Pulmonary artery endothelial cell (primary cell): ENCODE data around the gene EFHC1. TPM values are rescaled to one million over a fixed set of nuclear protein-coding genes. Genes with fewer than 3 reads are reported as not detected.

Source experiments
- DNase-seq: peaks from one replicate; pipeline ENCODE4 v3.0.0-alpha.2; 2011; ENCODE audit warnings: low read depth, low spot score
- total RNA-seq: library from RNA; depleted of rRNA; stranded (reverse); fragments of >200 nt; gene quantifications from 2 replicates; pipeline ENCODE4 v1.2.3, GENCODE V29; 2014

The EFHC1 gene
- total RNA-seq, 1 donor from 2014 or later, result 12.8 TPM

GRCh38 chr6:52500238-52501129 lies 80.3 kb downstream of the EFHC1 start:
- DNase-seq, result no peak

DNA sequence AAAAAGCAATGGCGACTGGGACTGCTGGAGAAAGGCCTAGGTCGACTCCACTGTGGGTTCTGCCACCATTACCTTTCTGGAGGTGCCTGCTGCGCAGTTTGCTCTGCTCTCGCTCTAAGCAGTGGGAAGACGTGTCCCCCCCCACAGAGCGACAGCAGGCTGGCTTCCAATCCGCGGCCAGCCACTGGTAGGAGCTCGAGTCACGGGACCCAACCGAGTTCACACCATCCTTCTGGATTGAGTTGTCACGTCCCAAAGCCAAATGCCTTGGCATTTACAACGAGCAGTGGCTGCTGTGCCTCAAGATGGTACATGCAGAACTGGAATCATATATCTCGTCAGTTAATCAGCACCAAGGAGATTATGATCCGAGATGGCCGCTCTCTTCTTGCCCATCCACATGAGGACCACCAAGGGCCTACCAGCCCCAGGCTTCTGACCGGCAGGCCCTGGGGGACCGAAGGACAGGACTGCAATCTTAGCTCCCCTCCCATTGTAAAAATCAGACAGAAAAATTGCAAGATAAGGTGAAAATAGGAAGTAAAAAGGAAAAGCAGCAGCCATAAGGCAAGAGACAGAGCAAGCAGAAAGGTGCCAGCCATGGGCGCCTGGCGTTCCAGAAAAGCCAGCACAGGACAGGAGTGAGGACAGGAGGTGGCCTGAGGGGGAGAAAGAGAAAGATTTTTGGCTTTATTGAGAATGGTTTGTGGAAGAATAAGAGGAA lies 82.3 kb downstream of the EFHC1 start:
- DNase-seq, result no peak

DNA sequence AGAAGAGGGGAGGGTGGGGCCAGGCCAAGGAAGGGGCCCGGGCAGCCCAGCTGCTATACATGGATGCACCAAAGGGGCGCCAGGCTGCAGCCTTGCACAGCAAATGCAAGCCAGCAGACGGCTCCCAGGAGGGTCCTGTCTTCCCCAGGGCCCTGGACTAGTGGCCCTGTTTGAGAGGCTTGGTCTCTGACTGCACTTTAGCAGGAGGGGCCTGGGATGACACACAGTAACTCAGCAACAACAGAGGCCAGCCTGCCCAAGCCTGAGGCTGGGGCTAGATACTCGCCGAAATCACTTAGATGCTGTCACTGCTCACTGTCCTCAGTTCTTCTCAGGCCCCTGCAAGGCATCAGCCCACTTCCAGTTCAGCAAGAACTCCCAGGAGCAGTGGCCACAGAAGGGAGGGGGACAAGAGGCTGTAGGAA lies 83.2 kb downstream of the EFHC1 start:
- no peak for DNase-seq

DNA sequence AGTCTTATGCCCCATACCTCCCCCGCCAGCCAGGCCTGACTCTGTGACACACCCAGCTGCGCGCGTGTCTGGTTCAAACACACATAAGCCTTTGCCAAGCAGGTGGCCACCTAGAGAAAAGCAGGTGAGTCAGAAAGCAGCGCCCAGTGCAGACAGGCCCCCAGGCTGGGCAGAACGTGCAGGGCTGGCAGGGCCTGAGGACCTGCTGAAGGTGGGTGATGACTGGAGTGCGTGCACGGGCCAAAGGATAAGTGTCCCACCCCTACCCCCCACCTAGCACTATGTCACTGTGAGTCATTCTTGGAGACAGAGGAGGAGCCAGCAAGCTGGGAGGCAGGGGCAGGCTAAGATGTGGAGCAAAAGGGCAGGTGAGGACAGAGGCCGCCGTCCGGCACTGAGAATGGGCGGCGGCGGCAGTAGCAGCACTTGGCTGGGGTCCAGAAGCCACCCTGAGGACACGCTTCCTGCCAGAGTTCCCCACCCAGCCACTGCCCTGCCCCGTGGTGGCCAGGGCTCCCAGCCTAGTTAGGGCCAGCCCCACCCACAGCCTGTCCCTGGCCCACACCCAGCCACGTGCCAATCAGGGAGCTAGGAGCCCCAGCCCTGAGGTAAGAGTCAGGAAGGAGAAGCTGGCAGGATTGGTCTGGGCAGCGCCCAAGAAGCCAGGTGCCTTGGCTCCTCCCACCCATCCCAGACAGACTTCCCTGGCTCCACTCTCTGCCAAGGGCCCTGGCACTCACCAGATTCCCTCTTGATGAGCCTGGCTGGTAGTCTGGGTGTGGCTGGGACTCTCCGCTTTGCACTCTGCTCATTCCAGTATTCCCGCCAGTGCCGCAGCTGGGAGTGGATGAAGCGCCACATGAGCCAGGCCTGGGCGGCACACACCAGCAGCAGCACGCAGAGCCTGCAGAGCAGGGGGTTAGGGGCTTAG lies 84.0 kb downstream of the EFHC1 start:
- DNase-seq, result no peak

GRCh38 chr6:52504782-52505136 lies 84.6 kb downstream of the EFHC1 start:
- DNase-seq, result no peak

GRCh38 chr6:52505726-52506409 lies 85.7 kb downstream of the EFHC1 start:
- no peak for DNase-seq

DNA sequence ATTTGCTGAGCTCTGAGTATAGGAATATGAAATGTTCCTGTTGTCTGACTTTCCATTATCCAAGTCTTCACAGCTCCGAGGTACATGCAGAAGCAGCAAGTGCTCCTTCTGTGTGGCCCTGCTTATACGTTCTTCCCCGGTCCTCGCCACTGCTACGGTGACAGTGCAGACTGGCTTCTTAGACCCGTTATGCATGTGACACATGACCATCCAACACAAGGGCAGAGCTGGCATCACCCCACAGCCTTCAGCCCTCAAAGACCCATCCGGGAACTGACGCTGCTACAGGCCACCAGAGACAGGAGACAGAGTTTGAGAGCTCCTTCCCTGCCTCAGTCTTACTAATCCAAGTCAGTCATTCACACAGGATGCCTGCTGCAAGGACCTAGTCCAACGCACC lies 86.3 kb downstream of the EFHC1 start:
- DNase-seq, result no peak

DNA sequence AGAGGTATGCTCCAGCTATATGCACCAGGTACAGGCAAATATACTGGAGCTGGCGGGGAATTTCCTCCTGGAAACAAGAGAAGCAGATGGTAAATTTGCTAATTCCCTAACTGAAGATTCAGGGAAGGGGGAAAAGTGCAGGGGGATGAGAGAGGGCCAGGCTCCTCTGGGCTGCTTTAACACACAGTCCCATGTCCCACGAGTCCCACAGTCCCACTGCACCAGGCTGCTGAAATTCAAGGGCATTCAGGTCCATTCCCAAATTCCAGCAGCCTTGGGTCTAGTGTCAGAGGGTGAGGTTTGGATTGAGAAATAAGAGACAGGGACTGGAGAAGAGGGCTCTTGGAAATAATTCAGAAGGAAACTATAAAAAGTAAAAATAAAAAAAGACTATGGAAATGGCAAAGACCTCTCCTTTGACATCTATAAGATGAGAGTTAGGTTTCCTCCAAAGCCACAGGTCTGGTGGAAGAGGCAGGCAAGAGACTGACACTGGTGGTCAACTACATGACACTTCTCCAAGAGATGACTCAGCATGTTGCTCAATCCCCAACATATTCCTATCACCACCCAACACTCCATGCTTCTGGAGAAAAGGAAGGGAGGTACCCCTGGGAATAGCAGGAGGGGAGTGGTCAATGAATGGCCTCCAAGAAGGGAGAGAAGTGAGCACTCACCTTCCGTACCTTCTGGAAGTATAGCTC lies 87.6 kb downstream of the EFHC1 start:
- DNase-seq, result no peak

- DNase-seq, result no peak
These were observed 88.2 kb downstream of the EFHC1 start for GRCh38 chr6:52508261-52508739.

DNA sequence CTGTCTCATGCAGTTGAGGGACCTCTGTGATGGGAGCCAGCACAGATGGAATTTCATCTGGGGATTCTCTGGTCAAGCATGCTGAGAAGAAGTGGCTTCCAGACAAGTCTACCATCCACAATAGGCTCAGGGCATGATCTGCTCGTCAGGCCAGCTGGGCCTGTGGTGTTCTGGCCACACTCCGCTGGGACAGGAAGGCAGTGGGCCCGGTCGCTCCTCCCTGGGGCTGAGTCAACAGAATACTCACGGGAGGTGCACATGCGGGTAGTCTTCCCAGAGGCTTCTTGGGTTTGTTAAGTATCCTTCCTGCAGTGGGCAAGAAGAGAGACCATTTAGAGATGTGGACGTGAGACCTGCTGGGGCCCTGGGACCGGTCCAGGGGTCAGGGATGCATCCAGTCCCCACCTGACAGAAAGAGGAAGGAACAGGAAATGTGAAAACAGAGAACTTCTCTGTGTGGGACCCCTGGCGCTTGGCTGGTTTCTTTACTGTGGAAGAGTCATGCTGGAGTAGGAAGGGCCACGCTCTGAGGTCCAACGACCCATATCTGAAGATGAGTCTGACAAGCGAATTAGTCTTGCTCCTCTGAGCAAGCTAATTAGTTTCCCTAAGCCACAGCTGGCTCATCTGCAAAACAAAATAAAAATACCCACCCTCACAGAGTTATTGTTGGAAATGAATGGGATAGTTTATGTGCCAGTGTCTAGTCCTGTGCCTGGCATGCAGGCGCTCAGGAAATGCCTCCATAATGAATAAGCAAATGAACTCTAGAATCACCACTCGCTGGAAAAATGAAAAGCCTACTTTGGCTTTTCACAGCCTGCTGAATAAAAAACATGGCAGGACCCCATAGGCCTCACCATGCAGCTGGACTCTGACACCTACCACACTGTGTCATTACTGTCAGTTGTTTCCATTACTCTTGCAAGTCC lies 89.4 kb downstream of the EFHC1 start:
- DNase-seq, result no peak

DNA sequence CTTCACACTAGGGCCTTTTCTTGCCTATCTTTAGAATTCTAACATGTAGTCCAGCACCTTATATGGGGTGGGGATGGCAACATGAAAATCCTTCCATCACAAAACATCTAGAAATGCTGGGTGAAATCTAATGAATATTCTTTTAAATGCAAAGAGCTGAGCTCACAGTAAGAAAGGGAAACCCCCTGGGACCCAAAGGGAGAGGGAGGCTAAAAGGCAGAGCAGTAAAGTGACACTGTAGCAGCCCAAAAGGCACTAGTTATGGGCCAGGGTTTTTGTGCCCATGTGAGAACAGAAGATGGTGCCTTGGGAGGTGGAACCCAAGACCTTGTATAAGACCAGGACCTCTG lies 90.0 kb downstream of the EFHC1 start:
- no peak for DNase-seq

GRCh38 chr6:52511163-52511562 lies 91.0 kb downstream of the EFHC1 start:
- DNase-seq, result no peak

GRCh38 chr6:52511572-52512151 lies 91.5 kb downstream of the EFHC1 start:
- no peak for DNase-seq

- DNase-seq, result peak; percentile 77
These were observed 92.1 kb downstream of the EFHC1 start for GRCh38 chr6:52512199-52512598.

DNA sequence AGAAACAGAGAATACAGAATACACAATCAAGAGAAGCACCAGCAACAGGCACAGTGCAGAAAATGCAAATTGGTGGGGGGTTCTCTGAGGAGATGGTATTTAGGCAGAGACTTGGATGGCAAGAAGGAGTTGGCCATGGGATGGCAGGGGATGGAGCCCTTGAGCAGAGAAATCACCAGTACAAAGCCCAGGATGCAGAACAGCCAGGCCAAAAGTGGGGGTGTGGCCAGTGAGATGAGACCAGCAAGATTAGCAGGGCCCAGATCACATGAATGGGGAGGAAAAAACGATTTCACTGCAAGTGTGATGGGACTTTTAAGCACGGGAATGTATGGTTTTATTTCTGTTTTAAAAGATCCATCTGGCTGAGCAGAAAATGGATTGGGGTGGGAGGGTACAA lies 93.3 kb downstream of the EFHC1 start:
- DNase-seq, result no peak

- no peak for DNase-seq
These were observed 93.8 kb downstream of the EFHC1 start for GRCh38 chr6:52513896-52514295.

GRCh38 chr6:52514514-52514913 lies 94.4 kb downstream of the EFHC1 start:
- DNase-seq, result no peak

- DNase-seq, result no peak
These were observed 95.2 kb downstream of the EFHC1 start for GRCh38 chr6:52515219-52515960.
